ENCODE measurements around the gene CERS3.

DNA sequence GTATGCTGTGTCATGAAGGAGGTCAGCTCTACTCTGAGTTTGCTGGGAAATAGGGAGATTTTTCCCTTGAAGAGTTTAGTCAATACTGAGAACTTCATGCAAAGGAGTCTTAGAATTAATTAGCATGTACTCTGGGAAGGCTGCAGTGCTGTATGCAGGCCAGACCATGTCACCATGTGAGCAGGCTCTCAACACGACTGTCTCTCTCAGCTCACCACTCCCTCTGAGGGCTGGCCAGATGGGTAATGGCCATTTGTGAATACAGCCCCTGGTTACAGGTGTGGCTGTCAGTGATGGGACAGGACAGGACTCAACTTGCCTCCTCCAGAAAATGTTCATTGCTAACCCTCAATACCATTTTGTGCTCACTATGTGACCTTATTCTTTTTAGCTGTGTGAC, 5.1 kb upstream of the CERS3 start:
- TF ChIP-seq, protein P1, sequence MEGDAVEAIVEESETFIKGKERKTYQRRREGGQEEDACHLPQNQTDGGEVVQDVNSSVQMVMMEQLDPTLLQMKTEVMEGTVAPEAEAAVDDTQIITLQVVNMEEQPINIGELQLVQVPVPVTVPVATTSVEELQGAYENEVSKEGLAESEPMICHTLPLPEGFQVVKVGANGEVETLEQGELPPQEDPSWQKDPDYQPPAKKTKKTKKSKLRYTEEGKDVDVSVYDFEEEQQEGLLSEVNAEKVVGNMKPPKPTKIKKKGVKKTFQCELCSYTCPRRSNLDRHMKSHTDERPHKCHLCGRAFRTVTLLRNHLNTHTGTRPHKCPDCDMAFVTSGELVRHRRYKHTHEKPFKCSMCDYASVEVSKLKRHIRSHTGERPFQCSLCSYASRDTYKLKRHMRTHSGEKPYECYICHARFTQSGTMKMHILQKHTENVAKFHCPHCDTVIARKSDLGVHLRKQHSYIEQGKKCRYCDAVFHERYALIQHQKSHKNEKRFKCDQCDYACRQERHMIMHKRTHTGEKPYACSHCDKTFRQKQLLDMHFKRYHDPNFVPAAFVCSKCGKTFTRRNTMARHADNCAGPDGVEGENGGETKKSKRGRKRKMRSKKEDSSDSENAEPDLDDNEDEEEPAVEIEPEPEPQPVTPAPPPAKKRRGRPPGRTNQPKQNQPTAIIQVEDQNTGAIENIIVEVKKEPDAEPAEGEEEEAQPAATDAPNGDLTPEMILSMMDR (conservative IDR thresholded peaks at IDR 0.05 in 1 of 2, IDR thresholded peaks at IDR 0.05 in 1 of 2; ENCODE audit: extremely low read depth in 1 of 2, insufficient read depth in 1 of 2, low read depth in 1 of 2, low read length in 2 of 2) = no peak
- TF ChIP-seq EZH2 (IDR thresholded peaks at IDR 0.05; ENCODE audit: borderline replicate concordance, low read length) = no peak
